Hepatocyte (in vitro differentiated cells): Measurements from ENCODE around the gene LRRC52.

Experiments used
- CTCF ChIP-seq: fragments of 200-600 bp; sonication (generic); IDR thresholded peaks from 2 replicates; pipeline ENCODE4 v1.5.1; 2016; ENCODE audit warnings: antibody characterized with exemption, mild to moderate bottlenecking; ENCODE audit not compliant: poor library complexity
- EZH2 ChIP-seq: fragments of 200-600 bp; sonication (generic); IDR thresholded peaks from 2 replicates; pipeline ENCODE4 v1.6.1; 2016; ENCODE audit warnings: antibody characterized with exemption, mild to moderate bottlenecking, borderline replicate concordance
- EZH2phosphoT487 ChIP-seq: fragments of 200-600 bp; sonication (generic); IDR thresholded peaks from one replicate; pipeline ENCODE4 v1.6.1; 2018; ENCODE audit warnings: antibody characterized with exemption, mild to moderate bottlenecking, low read depth, moderate library complexity; ENCODE audit not compliant: unreplicated experiment, severe bottlenecking

DNA sequence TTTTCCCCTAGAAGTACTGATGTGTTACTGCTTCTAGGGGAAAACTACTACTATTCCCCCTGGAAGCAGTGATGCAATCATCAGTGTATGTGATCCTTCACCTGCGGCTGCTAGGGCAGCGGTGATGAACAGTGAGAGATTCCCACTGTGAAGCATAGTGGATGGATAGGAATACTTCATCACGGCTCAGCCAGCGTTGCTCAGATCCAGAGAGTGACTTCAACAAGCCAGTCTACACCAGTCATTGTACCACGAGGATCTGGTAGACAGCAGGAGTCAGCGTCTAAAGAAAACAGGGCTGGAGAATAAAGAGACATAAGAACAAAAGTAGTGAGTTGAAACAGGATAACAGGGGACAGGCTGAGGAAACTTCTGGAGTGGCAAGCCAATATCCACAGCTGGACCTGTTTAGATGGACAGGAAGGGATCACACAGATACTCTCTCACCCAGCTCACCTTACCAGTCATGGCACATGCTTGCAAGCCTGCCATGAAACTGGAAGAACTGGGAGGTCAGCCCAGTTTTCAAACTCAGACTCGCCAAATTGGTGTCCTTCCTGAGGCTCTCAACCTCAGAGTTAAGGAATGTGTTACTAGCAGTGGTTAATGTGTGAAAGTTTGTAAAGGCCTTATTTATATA, 42.4 kb upstream of the LRRC52 start:
- TF ChIP-seq EZH2phosphoT487 (no peak), CTCF (no peak), EZH2 (no peak)
